GM04504 (cell line): ENCODE data around the gene PNLIPRP1.

Experiments used
- DNase-seq: peaks from one replicate; pipeline ENCODE4 v3.0.0-alpha.2; 2012; ENCODE audit warnings: low read depth

Gene PNLIPRP1

GRCh38 chr10:116631871-116632295 is 41.1 kb downstream of the PNLIPRP1 start:
- DNase-seq, result no peak

- DNase-seq, result no peak
These were observed 41.9 kb downstream of the PNLIPRP1 start for GRCh38 chr10:116632596-116633215.

- no peak for DNase-seq
These were observed 42.4 kb downstream of the PNLIPRP1 start for GRCh38 chr10:116633216-116633600.

GRCh38 chr10:116634126-116634975 is 43.6 kb downstream of the PNLIPRP1 start:
- no peak for DNase-seq

- no peak for DNase-seq
These were observed 45.6 kb downstream of the PNLIPRP1 start for GRCh38 chr10:116636385-116636784.

GRCh38 chr10:116636976-116637375 is 46.2 kb downstream of the PNLIPRP1 start:
- no peak for DNase-seq

- no peak for DNase-seq
These were observed 47.1 kb downstream of the PNLIPRP1 start for GRCh38 chr10:116637830-116638229.

GRCh38 chr10:116646502-116646901 is 55.7 kb downstream of the PNLIPRP1 start:
- no peak for DNase-seq

GRCh38 chr10:116648903-116649302 is 58.1 kb downstream of the PNLIPRP1 start:
- DNase-seq, result no peak

- DNase-seq, result no peak
These were observed 63.1 kb downstream of the PNLIPRP1 start for GRCh38 chr10:116653885-116654284.

GRCh38 chr10:116654816-116655215 is 64.1 kb downstream of the PNLIPRP1 start:
- DNase-seq, result no peak

GRCh38 chr10:116655568-116655967 is 64.8 kb downstream of the PNLIPRP1 start:
- no peak for DNase-seq

GRCh38 chr10:116656044-116656443 is 65.3 kb downstream of the PNLIPRP1 start:
- DNase-seq, result no peak

GRCh38 chr10:116657863-116658551 is 67.2 kb downstream of the PNLIPRP1 start:
- no peak for DNase-seq
